IMR-90 (cell line): Measurements from ENCODE around the gene CTDP1. TPM values are rescaled to one million over a fixed set of nuclear protein-coding genes. Genes with fewer than 3 reads are reported as not detected.

Experiments used
- ATAC-seq: fragments of 200-7000 bp; cut with Tn5 transposase; 2 replicates; pipeline ENCODE4 v1.9.1; 2020; ENCODE audit warnings: low read depth, mild to moderate bottlenecking, moderate library complexity
- BruUV-seq: library from RNA; stranded (reverse); fragments of 400-500 nt; replicated peaks from 2 replicates; lab custom pipeline; 2021; lab: Mats Ljungman, UMichigan
- CTCF ChIA-PET: fragments of 300-600 bp; formaldehyde crosslinking; extraction: SDS; loops from one replicate; lab custom pipeline; 2021; ENCODE audit warnings: antibody characterized with exemption; lab: Yijun Ruan, JAX
- POLR2A ChIA-PET: fragments of 300-600 bp; sonication (Branson Sonifier 250); formaldehyde crosslinking; loops from one replicate; lab custom pipeline; 2022; ENCODE audit warnings: antibody characterized with exemption; ENCODE audit not compliant: unreplicated experiment; lab: Charles Lee
- DNase-seq: peaks from one replicate; pipeline ENCODE4 v3.0.0; 2013
- H2AFZ ChIP-seq: replicated peaks from 2 replicates; pipeline ENCODE3; 2013; ENCODE audit warnings: low read length, mild to moderate bottlenecking; ENCODE audit not compliant: poor library complexity
- H2AK5ac ChIP-seq: 2 replicates; pipeline ENCODE4 v1.6.1; 2013; ENCODE audit warnings: low read depth, low read length, inconsistent platforms
- H2AK9ac ChIP-seq: replicated peaks from 2 replicates; pipeline ENCODE3; 2013; ENCODE audit warnings: mild to moderate bottlenecking, low read depth, low read length, moderate library complexity; ENCODE audit not compliant: poor library complexity
- H2BK120ac ChIP-seq: 2 replicates; pipeline ENCODE4 v1.6.1; 2013; ENCODE audit warnings: low read depth, low read length, inconsistent platforms
- H2BK15ac ChIP-seq: 3 replicates; pipeline ENCODE4 v1.6.1; 2013; ENCODE audit warnings: low read depth, low read length, inconsistent platforms
- H2BK20ac ChIP-seq: 2 replicates; pipeline ENCODE4 v1.6.1; 2013; ENCODE audit warnings: low read depth, mild to moderate bottlenecking, inconsistent platforms, low read length, moderate library complexity
- H2BK5ac ChIP-seq: 2 replicates; pipeline ENCODE4 v1.6.1; 2013; ENCODE audit warnings: mild to moderate bottlenecking, low read depth, low read length, inconsistent platforms; ENCODE audit not compliant: poor library complexity, severe bottlenecking
- H3K14ac ChIP-seq: replicated peaks from 2 replicates; pipeline ENCODE4 v1.6.1; 2013; ENCODE audit warnings: low read depth, low read length, inconsistent platforms
- H3K18ac ChIP-seq: 2 replicates; pipeline ENCODE4 v1.6.1; 2013; ENCODE audit warnings: low read depth, low read length, control low read depth
- H3K23ac ChIP-seq: 2 replicates; pipeline ENCODE4 v1.6.1; 2013; ENCODE audit warnings: low read depth, low read length, inconsistent platforms
- H3K27ac ChIP-seq: 2 replicates; pipeline ENCODE4 v1.5.1; 2013; ENCODE audit warnings: mild to moderate bottlenecking, control low read depth, low read length; ENCODE audit not compliant: insufficient read depth
- H3K27me3 ChIP-seq: 2 replicates; pipeline ENCODE4 v1.6.1; 2013; ENCODE audit warnings: low read length; ENCODE audit not compliant: control insufficient read depth, insufficient read depth
- H3K36me3 ChIP-seq: 2 replicates; pipeline ENCODE4 v1.6.1; 2013; ENCODE audit warnings: low read length, mixed read lengths; ENCODE audit not compliant: control insufficient read depth, insufficient read depth
- H3K4ac ChIP-seq: 2 replicates; pipeline ENCODE4 v1.6.1; 2013; ENCODE audit warnings: low read depth, low read length, inconsistent platforms
- H3K4me1 ChIP-seq: 2 replicates; pipeline ENCODE4 v1.6.1; 2013; ENCODE audit warnings: low read length, mixed read lengths; ENCODE audit not compliant: control insufficient read depth, insufficient read depth
- H3K4me2 ChIP-seq: 2 replicates; pipeline ENCODE4 v1.6.1; 2013; ENCODE audit warnings: low read depth, mild to moderate bottlenecking, control low read depth, low read length, moderate library complexity
- H3K4me3 ChIP-seq: 2 replicates; pipeline ENCODE4 v1.5.1; 2013; ENCODE audit warnings: low read depth, mild to moderate bottlenecking, control low read depth, low read length, moderate library complexity; ENCODE audit not compliant: insufficient read depth
- H3K56ac ChIP-seq: 2 replicates; pipeline ENCODE4 v1.6.1; 2013; ENCODE audit warnings: low read length, inconsistent platforms; ENCODE audit not compliant: insufficient read depth; ENCODE audit errors: extremely low read depth
- H3K79me1 ChIP-seq, 2 experiments: 2 replicates each; pipeline ENCODE4 v1.6.1; 2013; ENCODE audit warnings: low read length in 2 of 2, inconsistent platforms in 1 of 2, low read depth in 1 of 2
- H3K9ac ChIP-seq: 2 replicates; pipeline ENCODE4 v1.6.1; 2013; ENCODE audit warnings: low read depth, low read length, control low read depth
- H3K9me1 ChIP-seq: 2 replicates; pipeline ENCODE4 v1.6.1; 2013; ENCODE audit warnings: low read length, inconsistent platforms; ENCODE audit not compliant: insufficient read depth
- H3K9me3 ChIP-seq: 2 replicates; pipeline ENCODE4 v1.6.1; 2013; ENCODE audit warnings: low read length; ENCODE audit not compliant: control insufficient read depth, insufficient read depth
- H4K20me1 ChIP-seq: 2 replicates; pipeline ENCODE4 v1.6.1; 2013; ENCODE audit warnings: low read length, inconsistent platforms; ENCODE audit not compliant: insufficient read depth
- H4K5ac ChIP-seq: 2 replicates; pipeline ENCODE4 v1.6.1; 2013; ENCODE audit warnings: mild to moderate bottlenecking, low read depth, low read length, control low read depth
- H4K8ac ChIP-seq, 2 experiments: 2 replicates each; pipeline ENCODE4 v1.6.1; 2013; ENCODE audit warnings: low read depth in 2 of 2, low read length in 2 of 2, control low read depth in 1 of 2, inconsistent platforms in 1 of 2
- H4K91ac ChIP-seq: 2 replicates; pipeline ENCODE4 v1.6.1; 2013; ENCODE audit warnings: low read depth, low read length, inconsistent platforms; ENCODE audit not compliant: insufficient read depth
- BHLHE40 ChIP-seq: fragments of 150-350 bp; IDR thresholded peaks from 2 replicates; pipeline ENCODE4 v1.6.1; 2016; ENCODE audit warnings: mild to moderate bottlenecking, low read depth, low read length
- CHD1 ChIP-seq: IDR thresholded peaks from 2 replicates; pipeline ENCODE4 v1.6.1; 2012; ENCODE audit warnings: low read depth, low read length, improper control_type of control experiment
- CTCF ChIP-seq: conservative IDR thresholded peaks from 2 replicates; pipeline ENCODE4 v1.5.1; 2012; ENCODE audit warnings: mild to moderate bottlenecking, low read depth, low read length, improper control_type of control experiment
- FOS ChIP-seq: fragments of 150-350 bp; IDR thresholded peaks from 2 replicates; pipeline ENCODE4 v1.6.1; 2016; ENCODE audit warnings: low read depth, low read length
- MAZ ChIP-seq: IDR thresholded peaks from 2 replicates; pipeline ENCODE4 v1.6.1; 2012; ENCODE audit warnings: low read depth, mild to moderate bottlenecking, low read length, improper control_type of control experiment, moderate library complexity, borderline replicate concordance
- NFE2L2 ChIP-seq: fragments of 150-350 bp; IDR thresholded peaks from 2 replicates; pipeline ENCODE4 v1.6.1; 2016; ENCODE audit warnings: low read depth, mild to moderate bottlenecking, low read length
- RAD21 ChIP-seq: IDR thresholded peaks from 2 replicates; pipeline ENCODE4 v1.6.1; 2012; ENCODE audit warnings: low read length, improper control_type of control experiment
- RCOR1 ChIP-seq: IDR thresholded peaks from 2 replicates; pipeline ENCODE4 v1.6.1; 2012; ENCODE audit warnings: mild to moderate bottlenecking, low read length, improper control_type of control experiment; ENCODE audit not compliant: insufficient replicate concordance
- RFX5 ChIP-seq: IDR thresholded peaks from 2 replicates; pipeline ENCODE4 v1.8.0; 2012; ENCODE audit warnings: low read depth, mild to moderate bottlenecking, low read length, moderate library complexity
- WGBS, 2 experiments: methylation state at CpG; one replicate each; pipeline versions ENCODE4 v1.1.5 to v1.1.7; 2013; ENCODE audit warnings: missing lambda C conversion rate in 2 of 2; ENCODE audit not compliant: insufficient read length in 1 of 2; ENCODE audit errors: extremely low coverage in 2 of 2; 5-methylcytosine and 5-hydroxymethylcytosine counted together
- dilution Hi-C: fragments of 300-500 bp; cut with HindIII; formaldehyde crosslinking; loops from one replicate; pipeline ENCODE4 v1.14.3; 2018; ENCODE audit warnings: low sequenced_read_pairs; ENCODE audit not compliant: unreplicated experiment
- in situ Hi-C: fragments of 300-500 bp; cut with MboI; formaldehyde crosslinking; loops from 3 replicates; pipeline ENCODE4 v1.14.3; 2019; ENCODE audit warnings: low sequenced_read_pairs, inconsistent platforms, mixed read lengths
- intact Hi-C: fragments of 100-400 bp; cut with micrococcal nuclease; formaldehyde crosslinking; loops from 2 replicates; pipeline ENCODE4 v1.10.0; 2022
- polyA plus RNA-seq, 3 experiments: library from polyadenylated mRNA; depleted of rRNA; stranded (reverse); fragments of >200 nt; gene quantifications; 2 replicates each; pipeline ENCODE4 v1.2.3, GENCODE V29; 2012; ENCODE audit warnings: low replicate concordance in 1 of 3
- total RNA-seq: library from RNA; depleted of rRNA; stranded (reverse); fragments of >200 nt; gene quantifications from 2 replicates; pipeline ENCODE4 v1.2.3, GENCODE V29; 2012
- TF ChIP-seq, protein P1 (sequence below): fragments of 150-350 bp; IDR thresholded peaks from 2 replicates; pipeline ENCODE4 v1.6.1; 2017; ENCODE audit warnings: mild to moderate bottlenecking, antibody characterized with exemption, low read length, low read depth

CTDP1 gene
- total and polyA plus RNA-seq, 2 of the 4 experiments (the other 2 are of a cell fraction): 13.4 to 17.6 TPM

DNA sequence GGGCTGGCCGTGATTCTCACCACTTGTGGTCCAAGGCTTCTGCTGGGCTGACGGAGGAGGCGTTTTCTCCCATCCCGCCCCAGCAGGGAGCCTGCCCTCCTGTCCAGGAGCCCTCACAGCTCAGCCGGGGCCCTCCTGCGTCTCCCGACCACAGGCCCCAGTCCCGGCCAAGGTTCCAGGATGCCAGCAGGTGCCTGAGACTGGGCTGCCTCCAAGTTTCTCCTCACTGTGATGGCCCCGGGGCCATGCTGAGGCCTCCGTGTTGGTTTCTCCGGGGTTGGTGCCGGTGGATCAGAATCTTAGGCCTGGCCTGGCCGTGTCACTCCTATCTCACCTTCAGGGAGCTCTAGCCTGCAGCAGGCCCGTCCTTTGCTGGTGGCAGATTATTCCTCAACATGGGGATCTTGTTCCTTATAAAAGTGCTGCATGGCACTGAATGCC is 124.0 kb downstream of the CTDP1 start:
- no peak overlapping the region for H4K8ac ChIP-seq
- no peak overlapping the region for H3K9ac ChIP-seq
- WGBS, 2 experiments: 76% methylated on average over 3 of the region's 14 CpGs; no CpG with 5 or more reads in 1 of the 2 experiments
- no TSS peak for BruUV-seq
- no peak overlapping the region for H2AK5ac ChIP-seq
- DNase-seq (no peak), ATAC-seq (no peak)
- in situ Hi-C loops (no loop called here), dilution Hi-C loops (no loop called here), intact Hi-C loops (no loop called here)
- H2BK20ac ChIP-seq: no peak overlapping the region
- H3K23ac ChIP-seq: no peak overlapping the region
- H3K4me3 ChIP-seq: no peak overlapping the region
- peaks cover 1% of the 10 kb centered on the region; the same call in 1 of the 2 replicates for H3K36me3 ChIP-seq
- no peak overlapping the region for H3K14ac ChIP-seq
- no peaks in the 10 kb centered on the region for H3K9me1 ChIP-seq
- no peak overlapping the region for H2AFZ ChIP-seq
- H3K27ac ChIP-seq: no peak overlapping the region
- H2AK9ac ChIP-seq: no peak overlapping the region
- CTCF ChIA-PET: no interaction called here
- no peak overlapping the region for H2BK120ac ChIP-seq
- POLR2A ChIA-PET: no interaction called here
- H2BK15ac ChIP-seq: no peak overlapping the region
- peaks cover 13% of the 10 kb centered on the region for H3K27me3 ChIP-seq
- no peaks in the 10 kb centered on the region for H3K4me1 ChIP-seq
- H3K4ac ChIP-seq: no peak overlapping the region
- H4K5ac ChIP-seq: no peak overlapping the region
- H2BK5ac ChIP-seq: no peak overlapping the region
- no peaks in the 10 kb centered on the region for H4K20me1 ChIP-seq
- TF ChIP-seq FOS (no peak), RFX5 (no peak), NFE2L2 (no peak), CTCF (no peak), MAZ (no peak), RAD21 (no peak), BHLHE40 (no peak), CHD1 (no peak), RCOR1 (no peak)
- TF ChIP-seq, protein P1, sequence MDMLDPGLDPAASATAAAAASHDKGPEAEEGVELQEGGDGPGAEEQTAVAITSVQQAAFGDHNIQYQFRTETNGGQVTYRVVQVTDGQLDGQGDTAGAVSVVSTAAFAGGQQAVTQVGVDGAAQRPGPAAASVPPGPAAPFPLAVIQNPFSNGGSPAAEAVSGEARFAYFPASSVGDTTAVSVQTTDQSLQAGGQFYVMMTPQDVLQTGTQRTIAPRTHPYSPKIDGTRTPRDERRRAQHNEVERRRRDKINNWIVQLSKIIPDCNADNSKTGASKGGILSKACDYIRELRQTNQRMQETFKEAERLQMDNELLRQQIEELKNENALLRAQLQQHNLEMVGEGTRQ: no peak
- H3K4me2 ChIP-seq: no peak overlapping the region
- no peak overlapping the region for H4K91ac ChIP-seq
- H3K56ac ChIP-seq: no peak overlapping the region
- H3K18ac ChIP-seq: no peak overlapping the region
- H3K9me3 ChIP-seq: no peaks in the 10 kb centered on the region
- no peaks in the 10 kb centered on the region for H3K79me1 ChIP-seq
